ENCODE data around the gene AFF4.
"Not testable (repeated sequence)": the region's sequence is repeated elsewhere in the genome, so short reads cannot be mapped to it uniquely, and the experiment has no call there.

AFF4 gene

DNA sequence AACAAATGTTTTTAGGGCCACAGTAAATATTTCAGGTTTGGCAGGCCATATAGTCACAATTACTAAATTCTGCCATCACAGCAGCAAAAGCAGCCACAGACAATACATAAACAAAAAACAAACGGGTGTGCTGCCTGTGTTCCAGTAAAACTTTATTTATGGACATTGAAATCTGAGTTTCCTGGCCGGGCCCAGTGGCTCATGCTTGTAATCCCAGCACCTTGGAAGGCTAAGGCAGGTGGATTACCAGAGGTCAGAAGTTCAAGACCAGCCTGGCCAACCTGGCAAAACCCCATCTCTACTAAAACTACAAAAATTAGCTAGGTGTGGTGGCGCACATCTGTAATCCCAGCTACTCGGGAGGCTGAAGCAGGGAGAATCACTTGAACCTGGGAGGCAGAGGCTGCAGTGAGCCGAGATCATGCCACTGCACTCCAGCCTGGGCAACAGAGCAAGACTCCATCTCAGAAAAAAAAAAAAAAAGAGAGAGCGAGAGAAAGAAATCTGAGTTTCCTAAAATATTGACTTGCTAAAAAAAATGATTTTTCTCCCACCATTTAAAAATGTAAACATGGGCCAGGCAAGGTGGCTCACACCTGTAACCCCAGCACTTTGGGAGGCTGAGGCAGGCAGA is 7.2 kb downstream of the AFF4 start:
- DNase-seq: not testable (repeated sequence)

DNA sequence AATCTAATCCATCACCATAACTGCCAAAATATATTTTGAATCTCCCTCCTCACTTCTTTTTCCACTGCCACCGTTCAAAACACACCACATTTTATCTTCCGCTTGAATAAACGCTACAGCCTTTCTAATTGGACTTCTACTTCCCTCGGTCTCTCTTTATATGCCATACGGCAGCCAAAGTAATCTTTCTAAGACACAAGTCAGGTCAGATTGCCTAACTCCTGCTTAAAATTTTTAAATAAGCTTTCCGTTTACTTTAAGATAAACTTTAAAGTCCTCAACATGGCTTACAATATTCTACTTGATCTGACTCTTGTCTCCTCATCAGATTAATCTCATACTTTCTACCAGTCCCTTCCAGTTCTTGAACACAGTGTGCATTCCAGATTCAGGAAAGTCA is 9.7 kb downstream of the AFF4 start:
- DNase-seq: no peak

DNA sequence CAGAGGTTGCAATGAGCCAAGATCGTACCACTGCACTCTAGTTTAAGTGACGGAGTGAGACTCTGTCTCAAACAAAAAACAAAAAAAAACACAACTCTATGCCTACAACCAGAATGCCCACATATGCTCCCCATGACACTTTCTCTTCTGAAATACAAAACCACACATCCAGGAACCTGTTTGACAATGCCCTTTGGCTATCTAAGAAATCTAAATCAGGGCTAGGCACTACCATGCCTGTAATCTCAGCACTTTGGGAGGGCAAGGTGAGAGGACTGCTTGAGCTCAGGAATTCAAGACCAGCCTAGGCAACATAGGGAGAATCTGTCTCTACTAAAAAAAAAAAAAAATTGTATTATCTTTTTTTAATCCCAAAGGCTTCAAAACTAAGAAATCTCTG is 10.6 kb downstream of the AFF4 start:
- no peak for DNase-seq

DNA sequence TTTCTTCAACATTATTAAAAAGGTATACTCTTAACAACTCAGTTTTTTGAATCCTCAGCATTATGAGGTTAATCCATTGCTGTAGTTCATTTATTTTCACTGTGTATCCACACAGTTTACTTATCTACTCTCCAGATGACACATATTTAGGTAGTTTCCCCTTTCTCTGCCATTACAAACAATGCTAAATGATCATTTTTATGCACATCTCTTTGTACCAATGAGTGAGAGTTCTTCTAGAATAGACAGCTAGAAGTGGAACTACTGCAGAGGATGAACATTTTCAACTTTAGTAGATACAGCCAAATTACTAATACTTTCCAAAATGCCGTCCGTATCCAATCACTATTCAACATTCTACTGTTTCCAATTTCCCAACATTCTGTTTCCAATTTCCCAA is 11.5 kb downstream of the AFF4 start:
- no peak for DNase-seq

DNA sequence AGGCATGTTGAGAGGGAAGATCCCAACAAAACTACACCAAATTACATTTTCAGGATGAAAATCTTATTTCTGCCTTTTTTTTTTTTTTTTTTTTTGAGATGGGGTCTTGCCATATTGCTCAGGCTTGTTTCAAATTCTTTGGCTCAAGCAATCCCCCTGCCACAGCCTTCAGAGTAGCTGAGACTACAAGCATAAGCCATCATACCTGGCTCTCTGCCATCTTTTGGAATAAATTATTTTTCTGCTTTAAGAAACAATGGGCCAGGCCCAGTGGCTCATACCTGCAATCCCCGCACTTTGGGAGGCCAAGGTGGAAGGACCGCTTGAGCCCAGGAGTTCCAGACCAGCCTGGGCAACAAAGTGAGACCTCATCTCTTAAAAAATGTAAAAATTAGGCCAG is 14.3 kb downstream of the AFF4 start:
- no peak for DNase-seq

DNA sequence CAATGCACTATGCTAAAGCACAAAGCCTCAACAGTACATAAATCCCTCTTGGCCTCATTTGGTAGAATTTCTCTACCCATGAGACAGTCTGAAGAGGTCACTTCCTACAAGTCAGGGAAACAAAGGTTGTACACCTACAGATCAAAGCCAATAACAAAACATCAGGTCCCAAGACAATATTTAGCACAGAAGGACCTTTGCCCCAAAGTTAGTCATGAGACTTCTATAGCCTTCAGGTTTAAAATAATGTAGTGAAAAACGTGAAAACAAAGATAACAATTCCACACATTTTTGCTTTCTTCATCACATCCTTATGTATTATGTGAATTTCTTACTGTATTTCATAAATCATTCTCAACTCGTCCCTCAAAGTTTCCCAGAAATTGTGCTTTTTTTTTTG is 15.8 kb downstream of the AFF4 start:
- no peak for DNase-seq

DNA sequence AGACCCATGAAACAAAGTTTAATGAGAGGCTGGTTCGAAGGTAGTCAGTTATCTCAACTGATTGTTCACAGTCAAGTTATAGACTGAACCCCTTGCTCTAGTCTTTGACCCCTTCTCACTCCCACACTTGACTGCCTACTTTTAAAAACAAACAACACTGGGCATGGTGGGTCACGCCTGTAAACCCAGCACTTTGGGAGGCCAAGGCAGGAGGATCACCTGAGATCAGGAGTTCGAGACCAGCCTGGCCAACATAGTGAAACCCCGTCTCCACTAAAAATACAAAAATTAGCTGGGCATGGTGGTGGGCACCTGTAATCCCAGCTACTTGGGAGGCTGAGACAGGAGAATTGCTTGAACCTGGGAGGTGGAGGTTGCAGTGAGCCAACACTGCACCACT is 18.1 kb downstream of the AFF4 start:
- DNase-seq: not testable (repeated sequence)

DNA sequence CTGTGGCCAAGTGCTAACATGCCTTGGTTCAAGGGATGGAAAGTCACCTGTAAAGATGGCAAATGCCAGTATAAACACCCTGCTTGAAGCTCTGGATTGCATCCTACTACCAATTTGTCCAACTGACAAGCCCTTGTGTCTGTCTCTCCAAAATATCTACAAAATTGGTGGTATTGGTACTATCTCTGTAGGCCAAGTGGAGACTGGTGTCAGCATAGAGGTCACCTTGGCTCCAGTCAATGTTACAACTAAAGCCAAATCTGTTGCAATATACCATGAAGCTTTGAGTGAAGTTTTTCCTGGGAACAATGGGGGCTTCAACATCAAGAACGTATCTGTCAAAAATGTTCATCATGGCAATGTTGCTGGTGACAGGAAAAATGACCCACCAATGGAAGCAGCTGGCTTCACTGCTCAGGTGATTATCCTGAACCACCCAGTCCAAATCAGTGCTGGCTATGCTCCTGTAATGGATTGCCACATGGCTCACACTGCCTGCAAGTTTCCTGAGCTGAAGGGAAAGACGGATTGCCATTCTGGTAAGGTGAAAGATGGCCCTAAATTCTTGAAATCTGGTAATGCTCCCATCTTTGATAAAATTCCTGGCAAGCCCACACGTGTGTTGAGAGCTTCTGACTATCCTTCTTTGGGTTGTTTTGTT is 19.9 kb downstream of the AFF4 start:
- DNase-seq: no peak

DNA sequence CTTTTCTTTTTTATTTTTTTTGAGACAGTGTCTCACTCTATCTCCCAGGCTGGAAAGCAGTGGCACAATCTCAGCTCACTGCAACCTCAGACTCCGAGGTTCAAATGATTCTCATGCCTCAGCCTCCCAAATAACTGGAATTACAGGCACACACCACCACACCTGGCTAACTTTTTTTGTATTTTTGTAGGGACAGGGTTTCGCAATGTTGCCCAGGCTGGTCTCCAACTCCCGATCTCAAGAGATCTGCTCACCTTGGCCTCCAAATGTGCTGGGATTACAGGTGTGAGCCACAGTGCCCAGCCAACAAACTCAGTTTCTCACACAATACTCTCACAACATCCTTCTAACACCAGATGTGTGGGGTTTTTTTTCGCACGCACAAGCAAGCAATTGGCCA is 22.1 kb downstream of the AFF4 start:
- DNase-seq: no peak

DNA sequence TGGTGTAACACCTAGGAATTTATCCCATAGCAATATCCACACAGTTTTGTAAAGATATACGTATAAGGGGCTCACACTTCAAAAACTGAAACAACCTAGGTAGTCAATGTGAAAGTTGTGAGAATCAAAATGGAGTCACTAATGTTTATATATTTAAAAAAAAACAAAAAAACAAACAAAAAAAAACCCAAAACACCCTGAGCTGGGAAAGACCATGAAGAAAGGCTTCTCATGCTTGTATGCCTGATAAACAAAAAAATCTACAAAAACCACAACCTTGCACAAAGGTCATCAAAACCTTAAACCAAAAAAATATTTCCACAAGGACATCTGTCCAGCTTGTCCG is 35.4 kb downstream of the AFF4 start:
- DNase-seq: no peak

DNA sequence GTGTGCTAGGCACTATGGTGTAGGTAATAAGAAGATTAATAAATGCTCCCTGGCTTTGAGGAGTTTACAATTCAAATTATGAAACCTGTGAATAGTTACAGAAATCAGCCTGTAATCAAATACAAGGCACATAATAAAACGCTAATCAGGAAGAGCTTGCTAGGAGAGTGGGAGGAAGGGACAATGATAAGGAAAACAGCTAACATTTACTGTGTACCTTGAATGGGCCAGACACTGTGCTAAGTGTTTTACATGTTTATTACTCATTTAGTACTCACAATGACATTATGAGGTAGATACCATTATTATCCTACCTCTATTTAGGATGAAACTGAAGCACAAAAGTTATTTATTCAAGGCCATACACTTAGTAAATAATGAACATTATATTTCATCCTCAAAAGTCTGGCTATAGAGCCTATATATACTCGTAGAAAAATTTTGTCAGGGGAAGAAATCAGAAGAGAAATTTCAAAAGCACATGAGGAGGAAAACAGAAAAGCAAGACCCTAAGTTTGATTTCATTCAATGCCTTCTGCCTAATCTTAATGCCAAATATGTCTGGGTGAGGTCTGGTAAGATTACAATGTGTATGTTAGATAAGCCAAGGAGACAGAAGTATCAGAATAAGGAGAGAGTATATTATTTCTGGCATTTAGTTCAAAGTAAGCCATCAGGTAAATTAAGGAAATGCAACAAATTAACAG is 35.9 kb downstream of the AFF4 start:
- no peak for DNase-seq

DNA sequence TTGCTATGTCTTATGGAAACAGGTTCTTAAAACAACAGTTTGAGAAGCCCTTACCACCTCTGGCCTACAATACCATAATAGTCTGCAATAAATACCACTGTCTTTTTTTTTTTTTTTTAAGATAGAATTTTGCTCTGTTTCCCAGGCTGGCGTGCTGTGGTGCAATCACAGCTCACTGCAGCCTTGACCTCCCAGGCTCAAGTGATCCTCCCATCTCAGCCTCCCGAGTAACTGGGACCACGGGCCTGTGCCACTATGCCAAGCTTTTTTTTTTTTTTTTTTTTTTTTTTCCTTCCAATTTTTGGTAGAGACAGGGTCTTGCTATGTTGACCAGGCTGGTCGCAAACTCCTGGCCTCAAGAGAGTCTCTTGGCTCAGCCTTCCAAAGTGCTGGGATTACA is 37.0 kb downstream of the AFF4 start:
- no peak for DNase-seq

DNA sequence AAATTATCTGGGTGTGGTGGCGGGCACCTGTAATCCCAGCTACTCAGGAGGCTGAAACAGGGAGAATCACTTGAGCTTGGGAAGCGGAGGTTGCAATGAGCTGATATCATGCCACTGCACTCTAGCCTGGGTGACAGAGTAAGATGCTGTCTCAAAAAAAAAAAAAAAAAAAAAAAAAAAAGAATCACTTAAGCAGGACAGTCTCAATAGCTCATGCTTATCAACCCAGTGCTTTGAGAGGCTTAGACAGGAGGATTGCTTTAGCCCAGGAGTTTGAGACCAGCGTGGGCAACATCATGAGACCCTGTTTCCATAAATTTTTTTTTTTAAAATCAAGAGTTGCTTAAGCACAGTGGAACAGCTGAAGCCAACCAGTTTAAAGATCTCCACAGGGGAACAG is 47.3 kb downstream of the AFF4 start:
- DNase-seq: no peak

DNA sequence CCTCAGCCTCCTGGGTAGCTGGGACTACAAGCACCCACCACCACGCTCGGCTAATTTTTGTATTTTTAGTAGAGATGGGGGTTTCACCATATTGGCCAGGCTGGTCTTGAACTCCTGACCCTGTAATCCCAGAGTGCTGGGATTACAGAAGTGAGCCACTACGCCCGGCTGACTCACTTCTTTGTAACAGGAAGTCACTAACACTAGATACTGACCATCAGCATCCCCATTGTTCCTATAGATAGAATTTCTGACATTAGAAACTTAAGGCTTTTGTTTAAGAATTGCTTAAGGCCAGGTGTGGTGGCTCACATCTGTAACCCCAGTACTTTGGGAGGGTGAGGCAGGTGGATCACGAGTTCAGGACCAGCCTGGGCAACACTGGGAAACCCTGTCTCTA is 47.8 kb downstream of the AFF4 start:
- DNase-seq: no peak

DNA sequence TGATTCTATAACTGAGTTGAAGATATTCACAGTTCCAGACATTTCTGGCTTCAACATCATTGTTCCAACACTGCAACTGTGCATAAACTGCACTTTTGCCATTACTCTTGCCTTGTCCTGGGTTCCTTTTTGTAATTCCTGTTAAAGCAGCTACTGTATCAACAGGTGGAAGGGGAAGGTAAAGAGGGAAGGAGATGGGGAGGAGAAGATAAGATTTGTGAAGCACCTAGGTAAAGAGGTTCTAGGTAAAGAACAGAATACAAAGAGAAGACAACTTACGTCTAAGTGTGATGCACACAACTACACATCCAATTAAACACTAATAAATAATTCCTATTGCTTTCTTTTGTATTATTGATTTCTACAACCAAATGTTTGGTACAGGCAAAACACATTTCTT is 53.7 kb downstream of the AFF4 start:
- no peak for DNase-seq

DNA sequence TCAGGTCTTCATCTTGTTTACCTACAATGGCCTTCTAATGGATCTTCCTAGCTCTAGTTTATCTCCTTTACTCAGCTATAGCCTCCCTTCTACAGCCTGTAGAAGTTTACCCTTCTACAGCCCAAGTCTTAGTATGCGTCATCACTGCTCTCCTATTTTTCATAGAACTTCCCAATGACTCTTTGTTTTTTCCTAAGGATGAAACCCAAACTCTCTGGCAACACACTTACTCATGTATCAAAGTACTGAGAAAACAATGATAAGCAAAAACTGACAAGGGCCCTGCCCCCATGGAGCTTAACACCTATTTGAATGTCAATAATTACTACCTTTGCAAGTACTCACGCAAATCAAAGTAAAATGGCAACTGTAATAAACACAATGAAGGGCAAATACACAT is 56.3 kb downstream of the AFF4 start:
- DNase-seq: no peak

DNA sequence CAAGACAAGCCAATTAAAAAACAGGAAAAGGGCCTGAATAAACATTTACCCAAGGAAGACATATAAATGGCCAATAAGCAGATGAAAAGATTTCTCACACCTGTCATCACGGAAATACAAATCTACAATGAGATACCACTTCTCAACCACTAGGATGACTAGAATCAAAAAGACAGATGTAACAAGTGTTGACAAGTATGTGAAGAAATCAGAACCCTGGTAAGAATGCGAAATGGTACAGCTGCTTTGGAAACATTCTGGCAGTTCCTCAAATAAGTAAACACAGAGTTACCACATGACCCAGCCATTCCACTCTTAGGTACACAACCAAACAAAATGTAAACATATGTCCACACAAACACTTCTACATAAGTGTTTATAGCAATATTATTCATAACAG is 57.5 kb downstream of the AFF4 start:
- DNase-seq: no peak

DNA sequence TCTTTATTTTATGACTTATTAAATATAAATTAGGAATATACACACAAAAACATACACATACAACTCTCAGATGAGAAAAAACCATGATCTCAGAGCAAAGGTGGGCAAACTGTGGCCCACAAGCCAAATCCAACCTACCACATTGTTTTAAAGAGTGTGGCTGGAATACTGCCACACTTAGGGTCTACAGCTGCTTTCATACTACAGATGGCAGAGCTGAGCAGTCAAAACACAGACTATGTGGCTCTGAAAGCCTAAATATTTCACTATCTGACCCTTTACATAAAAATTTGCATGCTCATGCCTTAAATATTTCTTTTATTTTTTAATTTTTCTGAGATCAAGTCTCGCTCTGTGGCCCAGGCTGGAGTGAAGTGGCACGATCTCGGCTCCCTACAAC is 61.7 kb downstream of the AFF4 start:
- no peak for DNase-seq

DNA sequence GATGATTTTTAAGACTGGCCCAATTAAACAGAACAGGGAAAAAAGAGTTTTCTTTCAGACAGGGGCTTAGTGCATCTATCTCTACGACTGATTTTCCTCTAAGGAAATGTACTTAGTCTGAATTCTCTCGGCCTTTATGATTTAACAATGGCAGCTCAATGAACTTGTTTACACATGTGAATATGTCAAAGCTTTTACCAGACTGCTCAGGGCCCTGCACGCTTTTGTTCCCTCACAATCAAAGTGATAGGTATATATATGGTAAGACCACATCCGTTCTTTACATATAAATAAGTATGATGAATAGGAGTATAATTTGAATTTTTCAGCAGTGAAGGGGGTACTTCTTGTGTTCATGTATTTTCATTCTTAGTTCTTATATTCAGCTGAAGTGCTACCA is 62.4 kb downstream of the AFF4 start:
- no peak for DNase-seq

DNA sequence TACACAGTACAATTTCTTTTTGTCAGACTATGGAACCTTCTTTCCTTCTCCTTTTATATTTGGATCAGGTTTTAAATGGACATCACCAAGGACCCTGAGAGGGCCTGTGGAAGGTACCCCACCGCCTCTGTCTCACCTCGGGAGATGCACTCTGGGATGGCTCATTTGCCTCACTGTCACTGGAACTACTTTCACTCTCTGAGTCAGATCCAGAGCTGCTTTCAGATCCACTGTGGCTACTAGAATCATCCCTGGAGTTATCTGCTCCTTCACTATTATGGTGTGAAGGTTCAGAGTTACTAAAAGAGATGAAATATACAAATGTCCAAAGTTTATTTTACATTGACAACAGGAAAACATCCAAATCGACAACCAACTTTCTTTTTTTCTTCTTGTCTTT is 65.3 kb downstream of the AFF4 start:
- DNase-seq: no peak

DNA sequence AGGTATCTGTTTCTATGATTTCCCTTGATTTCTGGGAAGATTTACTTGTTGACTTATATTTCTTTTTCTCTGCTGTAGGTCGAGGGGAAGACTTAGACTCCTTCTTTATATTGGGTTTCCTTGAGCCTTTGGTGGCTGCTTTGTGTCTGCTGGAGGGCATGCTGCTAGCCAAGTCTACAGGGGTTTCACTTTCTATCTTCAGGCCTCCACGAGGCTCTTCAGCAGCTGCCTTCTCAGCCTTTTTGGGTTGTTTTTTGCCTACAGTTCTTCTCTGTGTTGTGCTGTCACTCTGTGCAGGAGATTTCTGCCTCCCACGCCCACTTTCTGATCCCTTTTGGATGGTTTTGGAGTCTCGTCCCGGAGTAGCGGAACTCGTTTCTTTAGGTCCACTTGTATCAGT is 66.7 kb downstream of the AFF4 start:
- DNase-seq: no peak

DNA sequence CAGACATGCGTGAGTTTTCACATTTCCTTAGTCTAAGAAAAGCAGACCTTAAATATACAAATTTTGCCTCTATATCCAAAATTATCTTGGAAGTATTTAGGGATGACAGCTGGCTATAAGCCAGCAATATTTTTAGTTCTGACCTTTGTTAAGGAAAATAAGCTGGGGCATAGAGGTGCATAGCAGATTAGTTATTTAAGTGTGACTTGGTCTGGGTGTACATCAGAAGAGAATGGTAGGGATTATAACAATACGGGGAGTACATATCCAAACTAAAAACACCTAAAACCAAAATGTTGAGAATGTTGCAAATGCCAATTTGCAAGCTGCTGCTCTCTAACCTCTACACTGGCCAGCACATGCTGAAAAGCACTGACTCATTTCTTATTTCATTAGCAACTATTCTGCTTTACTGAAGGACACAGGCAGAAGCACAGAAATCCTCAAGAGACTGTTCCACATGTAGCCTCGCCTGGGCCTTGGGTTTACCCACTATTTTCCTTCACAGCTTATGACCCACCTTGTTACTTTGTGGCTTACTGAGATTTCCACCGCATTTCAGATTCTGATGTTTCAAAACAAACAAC is 67.6 kb downstream of the AFF4 start:
- no peak for DNase-seq

DNA sequence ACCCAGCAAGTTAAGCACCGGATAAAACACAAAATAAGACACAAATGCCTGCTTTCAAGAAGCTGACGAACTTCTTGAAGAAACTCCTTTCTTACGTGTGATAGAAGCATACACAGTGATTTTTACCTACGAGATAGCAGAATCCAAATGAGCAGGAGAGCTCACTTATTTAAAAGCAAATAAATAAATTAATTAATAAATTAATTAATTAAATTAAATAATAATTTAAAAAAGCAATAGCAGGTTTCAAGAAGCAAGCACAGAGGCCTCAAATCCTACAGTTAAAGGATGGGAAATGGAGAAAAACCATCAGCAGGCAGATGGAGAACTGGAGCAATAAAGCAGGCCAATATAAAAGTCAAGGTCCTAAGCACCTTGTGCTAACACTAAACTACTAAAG is 72.6 kb downstream of the AFF4 start:
- no peak for DNase-seq

DNA sequence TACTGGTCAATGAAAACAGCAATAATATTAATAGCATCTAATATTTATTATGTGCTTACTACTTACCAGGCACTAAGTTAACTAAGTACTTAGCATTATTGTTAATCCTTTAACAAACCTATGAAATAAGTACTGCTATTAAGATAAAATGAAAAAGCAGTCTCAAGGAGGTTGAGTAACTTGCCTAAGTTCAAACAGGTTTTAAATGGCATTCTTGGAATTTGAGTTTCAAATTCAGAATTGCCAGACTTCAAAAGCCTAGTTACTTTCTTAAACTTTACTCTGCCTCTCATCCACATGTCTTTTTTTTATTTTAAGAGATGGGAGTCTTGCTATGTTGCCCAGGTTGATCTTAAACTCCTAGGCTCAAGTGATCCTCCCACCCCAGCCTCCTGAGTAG is 73.9 kb downstream of the AFF4 start:
- no peak for DNase-seq

All from CD4-positive, alpha-beta T cell treated with Interleukin-21 for 1 hour (primary cell).